WTC11 (cell line): ENCODE data around the gene HIPK2. TPM values are rescaled to one million over a fixed set of nuclear protein-coding genes. Genes with fewer than 3 reads are reported as not detected.

Experiments used
- CTCF ChIP-seq: fragments of 200-600 bp; IDR thresholded peaks from 2 replicates; pipeline ENCODE4 v1.8.0; 2022; ENCODE audit warnings: antibody characterized with exemption
- ELF4 ChIP-seq: sonication (generic); formaldehyde crosslinking; IDR thresholded peaks from 2 replicates; pipeline ENCODE4 v1.8.1; 2022; ENCODE audit warnings: low read depth, mild to moderate bottlenecking, moderate library complexity, missing genetic modification reagents
- ESRRA ChIP-seq: sonication (generic); formaldehyde crosslinking; IDR thresholded peaks from 2 replicates; pipeline ENCODE4 v1.8.1; 2022; ENCODE audit warnings: mild to moderate bottlenecking, missing genetic modification reagents, borderline replicate concordance
- ETV6 ChIP-seq: sonication (generic); formaldehyde crosslinking; IDR thresholded peaks from 2 replicates; pipeline ENCODE4 v1.8.1; 2022; ENCODE audit warnings: mild to moderate bottlenecking, missing genetic modification reagents
- FOXP1 ChIP-seq: sonication (generic); formaldehyde crosslinking; IDR thresholded peaks from 2 replicates; pipeline ENCODE4 v1.8.0; 2022; ENCODE audit warnings: missing genetic modification reagents, mild to moderate bottlenecking, moderate library complexity, borderline replicate concordance
- GABPB1 ChIP-seq: sonication (generic); formaldehyde crosslinking; IDR thresholded peaks from 2 replicates; pipeline ENCODE4 v1.8.1; 2023; ENCODE audit warnings: mild to moderate bottlenecking, missing genetic modification reagents
- NR1H2 ChIP-seq: sonication (generic); formaldehyde crosslinking; IDR thresholded peaks from 2 replicates; pipeline ENCODE4 v1.9.0; 2021; ENCODE audit warnings: mild to moderate bottlenecking, moderate library complexity, missing genetic modification reagents
- PRDM15 ChIP-seq: sonication (generic); formaldehyde crosslinking; IDR thresholded peaks from 2 replicates; pipeline ENCODE4 v1.8.0; 2022; ENCODE audit warnings: missing genetic modification reagents
- TEAD1 ChIP-seq: sonication (generic); formaldehyde crosslinking; IDR thresholded peaks from 2 replicates; pipeline ENCODE4 v1.8.0; 2022; ENCODE audit warnings: mild to moderate bottlenecking, missing genetic modification reagents
- TP53 ChIP-seq: sonication (generic); formaldehyde crosslinking; IDR thresholded peaks from 2 replicates; pipeline ENCODE4 v1.8.1; 2023; ENCODE audit warnings: mild to moderate bottlenecking, missing genetic modification reagents
- ZNF138 ChIP-seq: sonication (generic); formaldehyde crosslinking; conservative IDR thresholded peaks from 2 replicates; pipeline ENCODE4 v1.8.1; 2022; ENCODE audit warnings: mild to moderate bottlenecking, moderate library complexity, missing genetic modification reagents
- ZNF232 ChIP-seq: sonication (generic); formaldehyde crosslinking; IDR thresholded peaks from 2 replicates; pipeline ENCODE4 v1.8.0; 2022; ENCODE audit warnings: mild to moderate bottlenecking, missing genetic modification reagents
- ZNF396 ChIP-seq: fragments of 250-450 bp; sonication (Bioruptor Pico); IDR thresholded peaks from 2 replicates; pipeline ENCODE4 v1.8.0; 2021; ENCODE audit warnings: mild to moderate bottlenecking, moderate library complexity, borderline replicate concordance
- total RNA-seq: library from RNA; stranded (reverse); gene quantifications from 3 replicates; pipeline ENCODE4 v1.2.3, GENCODE V29; 2021
- TF ChIP-seq, protein P1 (sequence below): fragments of 250-450 bp; sonication (Bioruptor Pico); IDR thresholded peaks from 2 replicates; pipeline ENCODE4 v1.9.0; 2021; ENCODE audit warnings: mild to moderate bottlenecking, borderline replicate concordance
- TF ChIP-seq, protein P2 (sequence below): sonication (generic); formaldehyde crosslinking; IDR thresholded peaks from 2 replicates; pipeline ENCODE4 v1.8.1; 2023; ENCODE audit warnings: mild to moderate bottlenecking, moderate library complexity, missing genetic modification reagents
- TF ChIP-seq, protein P3 (sequence below): sonication (generic); formaldehyde crosslinking; IDR thresholded peaks from 2 replicates; pipeline ENCODE4 v1.8.1; 2022; ENCODE audit warnings: mild to moderate bottlenecking, missing genetic modification reagents, moderate library complexity, borderline replicate concordance
- TF ChIP-seq, protein P4 (sequence below): sonication (generic); formaldehyde crosslinking; IDR thresholded peaks from 2 replicates; pipeline ENCODE4 v1.8.0; 2022; ENCODE audit warnings: mild to moderate bottlenecking, missing genetic modification reagents

Gene HIPK2
- total RNA-seq, 1 experiment from 2014 or later: 25.3 TPM

DNA sequence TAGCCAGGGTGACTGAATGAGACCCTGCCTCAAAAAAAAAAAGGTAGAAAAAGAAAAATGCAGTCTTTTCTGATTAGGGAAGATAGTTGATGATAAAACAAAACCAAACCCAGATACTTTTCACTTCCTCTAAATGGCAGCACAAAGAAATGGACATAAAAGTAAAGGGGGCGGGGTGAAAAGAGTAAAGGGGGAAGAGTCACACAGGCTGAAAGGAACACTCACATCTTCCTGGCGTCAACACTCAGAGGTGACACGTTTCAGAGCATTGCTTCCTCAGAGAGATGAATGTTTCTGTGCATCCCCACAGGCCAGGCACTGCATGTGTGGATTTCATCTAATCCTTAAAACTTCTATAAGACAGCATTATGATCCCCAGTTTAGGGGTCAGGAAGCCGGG, 81.2 kb downstream of the HIPK2 start (continued):
- TF ChIP-seq, protein P1, sequence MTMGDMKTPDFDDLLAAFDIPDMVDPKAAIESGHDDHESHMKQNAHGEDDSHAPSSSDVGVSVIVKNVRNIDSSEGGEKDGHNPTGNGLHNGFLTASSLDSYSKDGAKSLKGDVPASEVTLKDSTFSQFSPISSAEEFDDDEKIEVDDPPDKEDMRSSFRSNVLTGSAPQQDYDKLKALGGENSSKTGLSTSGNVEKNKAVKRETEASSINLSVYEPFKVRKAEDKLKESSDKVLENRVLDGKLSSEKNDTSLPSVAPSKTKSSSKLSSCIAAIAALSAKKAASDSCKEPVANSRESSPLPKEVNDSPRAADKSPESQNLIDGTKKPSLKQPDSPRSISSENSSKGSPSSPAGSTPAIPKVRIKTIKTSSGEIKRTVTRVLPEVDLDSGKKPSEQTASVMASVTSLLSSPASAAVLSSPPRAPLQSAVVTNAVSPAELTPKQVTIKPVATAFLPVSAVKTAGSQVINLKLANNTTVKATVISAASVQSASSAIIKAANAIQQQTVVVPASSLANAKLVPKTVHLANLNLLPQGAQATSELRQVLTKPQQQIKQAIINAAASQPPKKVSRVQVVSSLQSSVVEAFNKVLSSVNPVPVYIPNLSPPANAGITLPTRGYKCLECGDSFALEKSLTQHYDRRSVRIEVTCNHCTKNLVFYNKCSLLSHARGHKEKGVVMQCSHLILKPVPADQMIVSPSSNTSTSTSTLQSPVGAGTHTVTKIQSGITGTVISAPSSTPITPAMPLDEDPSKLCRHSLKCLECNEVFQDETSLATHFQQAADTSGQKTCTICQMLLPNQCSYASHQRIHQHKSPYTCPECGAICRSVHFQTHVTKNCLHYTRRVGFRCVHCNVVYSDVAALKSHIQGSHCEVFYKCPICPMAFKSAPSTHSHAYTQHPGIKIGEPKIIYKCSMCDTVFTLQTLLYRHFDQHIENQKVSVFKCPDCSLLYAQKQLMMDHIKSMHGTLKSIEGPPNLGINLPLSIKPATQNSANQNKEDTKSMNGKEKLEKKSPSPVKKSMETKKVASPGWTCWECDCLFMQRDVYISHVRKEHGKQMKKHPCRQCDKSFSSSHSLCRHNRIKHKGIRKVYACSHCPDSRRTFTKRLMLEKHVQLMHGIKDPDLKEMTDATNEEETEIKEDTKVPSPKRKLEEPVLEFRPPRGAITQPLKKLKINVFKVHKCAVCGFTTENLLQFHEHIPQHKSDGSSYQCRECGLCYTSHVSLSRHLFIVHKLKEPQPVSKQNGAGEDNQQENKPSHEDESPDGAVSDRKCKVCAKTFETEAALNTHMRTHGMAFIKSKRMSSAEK (CRISPR knock-in tag): no peak
- TF ChIP-seq, protein P2, sequence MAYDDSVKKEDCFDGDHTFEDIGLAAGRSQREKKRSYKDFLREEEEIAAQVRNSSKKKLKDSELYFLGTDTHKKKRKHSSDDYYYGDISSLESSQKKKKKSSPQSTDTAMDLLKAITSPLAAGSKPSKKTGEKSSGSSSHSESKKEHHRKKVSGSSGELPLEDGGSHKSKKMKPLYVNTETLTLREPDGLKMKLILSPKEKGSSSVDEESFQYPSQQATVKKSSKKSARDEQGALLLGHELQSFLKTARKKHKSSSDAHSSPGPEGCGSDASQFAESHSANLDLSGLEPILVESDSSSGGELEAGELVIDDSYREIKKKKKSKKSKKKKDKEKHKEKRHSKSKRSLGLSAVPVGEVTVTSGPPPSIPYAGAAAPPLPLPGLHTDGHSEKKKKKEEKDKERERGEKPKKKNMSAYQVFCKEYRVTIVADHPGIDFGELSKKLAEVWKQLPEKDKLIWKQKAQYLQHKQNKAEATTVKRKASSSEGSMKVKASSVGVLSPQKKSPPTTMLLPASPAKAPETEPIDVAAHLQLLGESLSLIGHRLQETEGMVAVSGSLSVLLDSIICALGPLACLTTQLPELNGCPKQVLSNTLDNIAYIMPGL (CRISPR knock-in tag): no peak
- TF ChIP-seq ZNF138 (CRISPR knock-in tag) (no peak), TP53 (CRISPR knock-in tag) (no peak), ELF4 (no peak), ZNF396 (no peak), ZNF232 (CRISPR knock-in tag) (no peak), FOXP1 (CRISPR knock-in tag) (no peak), CTCF (no peak), GABPB1 (CRISPR knock-in tag) (no peak), ETV6 (CRISPR knock-in tag) (no peak), NR1H2 (CRISPR knock-in tag) (no peak), TEAD1 (CRISPR knock-in tag) (no peak), ESRRA (CRISPR knock-in tag) (no peak), PRDM15 (no peak)
- TF ChIP-seq, protein P3, sequence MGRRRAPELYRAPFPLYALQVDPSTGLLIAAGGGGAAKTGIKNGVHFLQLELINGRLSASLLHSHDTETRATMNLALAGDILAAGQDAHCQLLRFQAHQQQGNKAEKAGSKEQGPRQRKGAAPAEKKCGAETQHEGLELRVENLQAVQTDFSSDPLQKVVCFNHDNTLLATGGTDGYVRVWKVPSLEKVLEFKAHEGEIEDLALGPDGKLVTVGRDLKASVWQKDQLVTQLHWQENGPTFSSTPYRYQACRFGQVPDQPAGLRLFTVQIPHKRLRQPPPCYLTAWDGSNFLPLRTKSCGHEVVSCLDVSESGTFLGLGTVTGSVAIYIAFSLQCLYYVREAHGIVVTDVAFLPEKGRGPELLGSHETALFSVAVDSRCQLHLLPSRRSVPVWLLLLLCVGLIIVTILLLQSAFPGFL: no peak
- TF ChIP-seq, protein P4, sequence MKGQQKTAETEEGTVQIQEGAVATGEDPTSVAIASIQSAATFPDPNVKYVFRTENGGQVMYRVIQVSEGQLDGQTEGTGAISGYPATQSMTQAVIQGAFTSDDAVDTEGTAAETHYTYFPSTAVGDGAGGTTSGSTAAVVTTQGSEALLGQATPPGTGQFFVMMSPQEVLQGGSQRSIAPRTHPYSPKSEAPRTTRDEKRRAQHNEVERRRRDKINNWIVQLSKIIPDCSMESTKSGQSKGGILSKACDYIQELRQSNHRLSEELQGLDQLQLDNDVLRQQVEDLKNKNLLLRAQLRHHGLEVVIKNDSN (CRISPR knock-in tag): no peak
